Neural progenitor cell (in vitro differentiated cells): ENCODE results near the gene MESP2.

Source experiments
- CTCF ChIP-seq: fragments of 200-600 bp; sonication (generic); IDR thresholded peaks from 2 replicates; pipeline ENCODE4 v1.5.1; 2017; ENCODE audit warnings: antibody characterized with exemption, mild to moderate bottlenecking
- EZH2 ChIP-seq: fragments of 200-600 bp; sonication (generic); IDR thresholded peaks from 2 replicates; pipeline ENCODE4 v1.6.1; 2017; ENCODE audit warnings: antibody characterized with exemption, mild to moderate bottlenecking, moderate library complexity

GRCh38 chr15:89753855-89754254 is 22.3 kb upstream of the MESP2 start:
- TF ChIP-seq CTCF, result no peak
- no peak for TF ChIP-seq EZH2
